Islet precursor cell (in vitro differentiated cells): Measurements from ENCODE around the gene ZNF675.
"Not testable (repeated sequence)": the region's sequence is repeated elsewhere in the genome, so short reads cannot be mapped to it uniquely, and the experiment has no call there.

ENCODE experiments used
- DNase-seq: peaks from one replicate; pipeline ENCODE4 v3.0.0-alpha.2; 2018

ZNF675 gene

GRCh38 chr19:23686621-23687423 lies at the start of gene ZNF675:
ZNF675 (minus strand) TSS chr19:23687212; CDS start chr19:23687033, 179 bp downstream.
- peak; percentile 98 for DNase-seq

GRCh38 chr19:23730729-23731465 lies 43.9 kb upstream of the ZNF675 start:
- DNase-seq: not testable (repeated sequence)

- DNase-seq: peak; percentile 52
Observed at GRCh38 chr19:23724161-23724560, 37.1 kb upstream of the ZNF675 start.

GRCh38 chr19:23718802-23719201 lies 31.8 kb upstream of the ZNF675 start:
- DNase-seq: no peak

- no peak for DNase-seq
Observed at GRCh38 chr19:23716792-23717191, 29.8 kb upstream of the ZNF675 start.

- no peak for DNase-seq
Observed at GRCh38 chr19:23709347-23709746, 22.3 kb upstream of the ZNF675 start.

- DNase-seq: no peak
Observed at GRCh38 chr19:23706657-23707056, 19.6 kb upstream of the ZNF675 start.

- peak; percentile 78 for DNase-seq
Observed at GRCh38 chr19:23699521-23699860, 12.5 kb upstream of the ZNF675 start.

- peak; percentile 56 for DNase-seq
Observed at GRCh38 chr19:23698711-23699520, 11.9 kb upstream of the ZNF675 start.

GRCh38 chr19:23692937-23693336 lies 5.9 kb upstream of the ZNF675 start:
- not testable (repeated sequence) for DNase-seq

GRCh38 chr19:23673132-23673531 lies 13.9 kb downstream of the ZNF675 start:
- DNase-seq: no peak

- not testable (repeated sequence) for DNase-seq
Observed at GRCh38 chr19:23668606-23669005, 18.4 kb downstream of the ZNF675 start.

GRCh38 chr19:23665651-23666410 lies 21.2 kb downstream of the ZNF675 start:
- no peak for DNase-seq

- not testable (repeated sequence) for DNase-seq
Observed at GRCh38 chr19:23649817-23650216, 37.2 kb downstream of the ZNF675 start.
